Activated CD4-positive, alpha-beta T cell treated with anti-CD3 and anti-CD28 coated beads for 36 hours (primary cell): Measurements from ENCODE around the gene OR6X1. TPM values are rescaled to one million over a fixed set of nuclear protein-coding genes. Genes with fewer than 3 reads are reported as not detected.
"Not testable (repeated sequence)": the region's sequence is repeated elsewhere in the genome, so short reads cannot be mapped to it uniquely, and the experiment has no call there.

Experiments used
- ATAC-seq: fragments of 200-7000 bp; cut with Tn5 transposase; one replicate; pipeline ENCODE4 v1.10.0; 2021; ENCODE audit warnings: mild to moderate bottlenecking, moderate library complexity
- CTCF ChIA-PET: fragments of 350-600 bp; sonication (Branson Sonifier 250); formaldehyde crosslinking; loops from one replicate; lab custom pipeline; 2021; ENCODE audit warnings: antibody characterized with exemption; lab: Charles Lee
- POLR2A ChIA-PET: fragments of 350-600 bp; sonication (Branson Sonifier 250); formaldehyde crosslinking; loops from one replicate; lab custom pipeline; 2021; ENCODE audit warnings: antibody characterized with exemption, inconsistent platforms; lab: Charles Lee
- DNase-seq: peaks from one replicate; pipeline ENCODE4 v3.0.0-alpha.2; 2020
- H3K27ac Mint-ChIP-seq: one replicate; pipeline ENCODE4 v1.8.0; 2021; ENCODE audit warnings: mixed read lengths
- H3K27me3 Mint-ChIP-seq: one replicate; pipeline ENCODE4 v1.8.0; 2021; ENCODE audit warnings: mixed read lengths
- H3K36me3 Mint-ChIP-seq: one replicate; pipeline ENCODE4 v1.8.0; 2021; ENCODE audit warnings: low read depth, mixed read lengths
- H3K4me1 Mint-ChIP-seq: one replicate; pipeline ENCODE4 v1.8.0; 2021; ENCODE audit warnings: mixed read lengths
- H3K4me3 Mint-ChIP-seq: one replicate; pipeline ENCODE4 v1.8.0; 2021; ENCODE audit warnings: mild to moderate bottlenecking, moderate library complexity, mixed read lengths
- H3K9me3 Mint-ChIP-seq: one replicate; pipeline ENCODE4 v1.8.0; 2021; ENCODE audit warnings: low read depth, mixed read lengths
- intact Hi-C, 2 experiments: fragments of 100-400 bp; cut with DNase I in 1 of 2; cut with micrococcal nuclease in 1 of 2; formaldehyde crosslinking; loops; one replicate each; pipeline versions ENCODE4 v1.14.2 to v1.15.1; 2022 to 2024; cut with DNase I, micrococcal nuclease
- total RNA-seq, 2 experiments: library from RNA; stranded (reverse); gene quantifications; one replicate each; pipeline ENCODE4 v1.2.3, GENCODE V29; 2021

Gene OR6X1
- total RNA-seq, 2 experiments from 2014 or later, result not detected

GRCh38 chr11:123753110-123753509 is 1.2 kb downstream of the OR6X1 start:
- no peaks in the 10 kb centered on the region for H3K4me1 Mint-ChIP-seq
- CTCF ChIA-PET, result no interaction called here
- peaks cover 38% of the 10 kb centered on the region for H3K27me3 Mint-ChIP-seq
- H3K27ac Mint-ChIP-seq, result no peak overlapping the region
- H3K9me3 Mint-ChIP-seq, result no peaks in the 10 kb centered on the region
- H3K4me3 Mint-ChIP-seq, result no peak overlapping the region
- DNase-seq, result no peak
- no peaks in the 10 kb centered on the region for H3K36me3 Mint-ChIP-seq
- no peak for ATAC-seq
- intact Hi-C loops, result no loop called here
- POLR2A ChIA-PET, result no interaction called here

- CTCF ChIA-PET, result no interaction called here
- ATAC-seq (no peak), DNase-seq (no peak)
- Mint-ChIP-seq H3K27ac (no peak overlapping the region), H3K4me1 (no peaks in the 10 kb centered on the region), H3K36me3 (no peaks in the 10 kb centered on the region), H3K27me3 (peaks cover 35% of the 10 kb centered on the region), H3K9me3 (no peaks in the 10 kb centered on the region), H3K4me3 (no peak overlapping the region)
- intact Hi-C loops, result no loop called here
- POLR2A ChIA-PET, result no interaction called here
These were observed 2.5 kb downstream of the OR6X1 start for GRCh38 chr11:123751781-123752180.

GRCh38 chr11:123748349-123748748 is 6.0 kb downstream of the OR6X1 start:
- CTCF ChIA-PET, POLR2A ChIA-PET: not testable (repeated sequence)

GRCh38 chr11:123745764-123746451 is 8.4 kb downstream of the OR6X1 start:
- ChIA-PET CTCF (interaction anchor here (0.6 to 1.2 kb wide), 3 partner anchors 39 to 441 kb away, joined by 3 read pairs; no protein-coding TSS in a partner anchor), POLR2A (no interaction called here)
- Mint-ChIP-seq H3K4me1 (peaks cover 6% of the 10 kb centered on the region), H3K27me3 (peaks cover 17% of the 10 kb centered on the region), H3K9me3 (no peaks in the 10 kb centered on the region), H3K27ac (no peak overlapping the region), H3K4me3 (no peak overlapping the region), H3K36me3 (no peaks in the 10 kb centered on the region)
- ATAC-seq (no peak), DNase-seq (no peak)
- intact Hi-C loops, result no loop called here

More at GRCh38 chr11:123748349-123748748, 6.0 kb downstream of the OR6X1 start:
- H3K27ac Mint-ChIP-seq, intact Hi-C loops, H3K4me1 Mint-ChIP-seq, H3K36me3 Mint-ChIP-seq, DNase-seq, ATAC-seq, H3K9me3 Mint-ChIP-seq, H3K4me3 Mint-ChIP-seq: not testable (repeated sequence)
- peaks cover 30% of the 10 kb centered on the region for H3K27me3 Mint-ChIP-seq

GRCh38 chr11:123742724-123743120 is 11.6 kb downstream of the OR6X1 start:
- ChIA-PET POLR2A (interaction anchor here (0.6 kb wide), 1 partner anchor 310 kb away, joined by 5 read pairs; no protein-coding TSS in a partner anchor), CTCF (interaction anchor here (0.9 to 1.0 kb wide), 2 partner anchors 32 to 163 kb away, joined by 3 read pairs; no protein-coding TSS in a partner anchor)
- intact Hi-C loops, result loop anchor here (5.0 kb wide), 3 partner anchors 375 to 930 kb away; partner anchors contain the start of genes SIAE (in 1 of the 2), SPA17 (in 1 of the 2) and VWA5A (in 1 of the 2)
- peak overlapping the region; percentile 81 for H3K4me3 Mint-ChIP-seq
- DNase-seq, result no peak
- H3K27ac Mint-ChIP-seq, result peak overlapping the region; percentile 97
- peaks cover 3% of the 10 kb centered on the region for H3K27me3 Mint-ChIP-seq
- H3K4me1 Mint-ChIP-seq, result peaks cover 29% of the 10 kb centered on the region
- ATAC-seq, result no peak
- peaks cover 13% of the 10 kb centered on the region for H3K36me3 Mint-ChIP-seq
- no peaks in the 10 kb centered on the region for H3K9me3 Mint-ChIP-seq

- H3K36me3 Mint-ChIP-seq, result peaks cover 19% of the 10 kb centered on the region
- no peaks in the 10 kb centered on the region for H3K9me3 Mint-ChIP-seq
- CTCF ChIA-PET, result interaction anchor here (0.9 kb wide), 1 partner anchor 33 kb away, joined by 3 read pairs; no protein-coding TSS in a partner anchor
- peaks cover 31% of the 10 kb centered on the region for H3K4me1 Mint-ChIP-seq
- peak overlapping the region; percentile 97 for H3K27ac Mint-ChIP-seq
- DNase-seq (peak; percentile 33), ATAC-seq (peak; percentile 46)
- intact Hi-C loops, result loop anchor here (5.0 kb wide), 3 partner anchors 375 to 930 kb away; partner anchors contain the start of genes SIAE (in 1 of the 2), SPA17 (in 1 of the 2) and VWA5A (in 1 of the 2)
- H3K27me3 Mint-ChIP-seq, result peaks cover 2% of the 10 kb centered on the region
- peak overlapping the region; percentile 81 for H3K4me3 Mint-ChIP-seq
- POLR2A ChIA-PET, result interaction anchor here (0.6 kb wide), 1 partner anchor 310 kb away, joined by 5 read pairs; no protein-coding TSS in a partner anchor
These were observed 12.1 kb downstream of the OR6X1 start for GRCh38 chr11:123742031-123742723.

- peak within 1 kb of the TSS; percentile 97 for H3K27ac Mint-ChIP-seq
- peak; percentile 96 for DNase-seq
- intact Hi-C loops, result loop anchor here (1.0 to 5.0 kb wide), 7 partner anchors 373 to 1085 kb away; partner anchors contain the start of genes VWA5A (in 2 of the 2), HSPA8 (in 1 of the 2), SIAE (in 1 of the 2) and SPA17 (in 1 of the 2)
- no peaks in the 10 kb centered on the region for H3K9me3 Mint-ChIP-seq
- H3K4me1 Mint-ChIP-seq, result peaks cover 31% of the 10 kb centered on the region
- peak; percentile 96 for ATAC-seq
- H3K36me3 Mint-ChIP-seq, result peaks cover 22% of the 10 kb centered on the region
- peak within 1 kb of the TSS; percentile 81 for H3K4me3 Mint-ChIP-seq
- ChIA-PET POLR2A (no interaction called here), CTCF (interaction anchor here (0.8 to 0.9 kb wide), 2 partner anchors 30 to 34 kb away, joined by 3 read pairs; no protein-coding TSS in a partner anchor)
- peaks cover 2% of the 10 kb centered on the region for H3K27me3 Mint-ChIP-seq
These were observed 12.9 kb downstream of the OR6X1 start, which contains the start of gene ZNF202 for GRCh38 chr11:123741159-123742030. ZNF202 (minus strand) TSS chr11:123741660; CDS start chr11:123730888, 10,772 bp downstream.

- intact Hi-C loops, result loop anchor here (1.0 to 5.0 kb wide), 7 partner anchors 374 to 1084 kb away; partner anchors contain the start of genes VWA5A (in 2 of the 2), HSPA8 (in 1 of the 2), SIAE (in 1 of the 2) and SPA17 (in 1 of the 2)
- Mint-ChIP-seq H3K36me3 (peaks cover 22% of the 10 kb centered on the region), H3K9me3 (no peaks in the 10 kb centered on the region), H3K27ac (peak overlapping the region; percentile 91), H3K4me1 (peaks cover 31% of the 10 kb centered on the region), H3K4me3 (peak overlapping the region; percentile 81), H3K27me3 (peaks cover 2% of the 10 kb centered on the region)
- POLR2A ChIA-PET, result no interaction called here
- CTCF ChIA-PET, result interaction anchor here (0.8 to 0.9 kb wide), 2 partner anchors 30 to 33 kb away, joined by 3 read pairs; no protein-coding TSS in a partner anchor
- DNase-seq (no peak), ATAC-seq (peak; percentile 1)
These were observed 13.5 kb downstream of the OR6X1 start for GRCh38 chr11:123740787-123741158.

- no peak for ATAC-seq
- H3K27ac Mint-ChIP-seq, result no peak overlapping the region
These were observed 15.9 kb downstream of the OR6X1 start for GRCh38 chr11:123738374-123738773.

GRCh38 chr11:123736769-123737168 is 17.5 kb downstream of the OR6X1 start:
- Mint-ChIP-seq H3K9me3 (no peaks in the 10 kb centered on the region), H3K4me1 (peaks cover 25% of the 10 kb centered on the region), H3K27me3 (no peaks in the 10 kb centered on the region), H3K4me3 (no peak overlapping the region), H3K36me3 (peaks cover 38% of the 10 kb centered on the region), H3K27ac (no peak overlapping the region)
- ChIA-PET POLR2A (no interaction called here), CTCF (no interaction called here)
- DNase-seq, result no peak
- no peak for ATAC-seq
- intact Hi-C loops, result no loop called here

More at GRCh38 chr11:123738374-123738773, 15.9 kb downstream of the OR6X1 start:
- ChIA-PET POLR2A (interaction anchor here (0.6 kb wide), 1 partner anchor 8 kb away, joined by 4 read pairs; no protein-coding TSS in a partner anchor), CTCF (interaction anchor here (1.4 to 2.6 kb wide), 2 partner anchors 19 to 27 kb away, joined by 3 to 14 read pairs; no protein-coding TSS in a partner anchor)
- intact Hi-C loops, result no loop called here
- no peaks in the 10 kb centered on the region for H3K9me3 Mint-ChIP-seq
- DNase-seq, result no peak
- peaks cover 38% of the 10 kb centered on the region for H3K36me3 Mint-ChIP-seq
- H3K4me3 Mint-ChIP-seq, result no peak overlapping the region
- peaks cover 31% of the 10 kb centered on the region for H3K4me1 Mint-ChIP-seq
- no peaks in the 10 kb centered on the region for H3K27me3 Mint-ChIP-seq
